ENCODE measurements around the gene CA10. TPM values are rescaled to one million over a fixed set of nuclear protein-coding genes. Genes with fewer than 3 reads are reported as not detected.

Gene CA10
- total and polyA plus RNA-seq, 2 experiments from 2014 or later = 0.92 to 1.5 TPM

GRCh38 chr17:51588063-51588462 is 570.5 kb downstream of the CA10 start:
- H3K27me3 Mint-ChIP-seq (ENCODE audit: insufficient read depth, low read depth, poor library complexity) = peaks cover 1% of the 10 kb centered on the region
- Histone ChIP-seq H3K4me1 (ENCODE audit: insufficient read depth) (no peaks in the 10 kb centered on the region), H3K4me3 (no peak overlapping the region), H3K79me2 (replicated peaks; ENCODE audit: insufficient read depth) (no peaks in the 10 kb centered on the region), H3F3A (replicated peaks; ENCODE audit: low read depth) (no peaks in the 10 kb centered on the region), H3K36me3 (ENCODE audit: insufficient read depth) (peaks cover 4% of the 10 kb centered on the region; the same call in 1 of the 2 replicates), H3K27ac (ENCODE audit: low read depth) (no peak overlapping the region), H3K4me2 (no peak overlapping the region), H2AFZ (no peak overlapping the region), H3K9me2 (ENCODE audit: insufficient read depth) (peaks cover 3% of the 10 kb centered on the region; the same call in 1 of the 2 replicates), H4K20me1 (replicated peaks; ENCODE audit: insufficient read depth) (no peaks in the 10 kb centered on the region), H3K27me3 (ENCODE audit: insufficient read depth) (no peaks in the 10 kb centered on the region)
- H3K9me3 Mint-ChIP-seq = peaks cover 16% of the 10 kb centered on the region; the same call in 2 of the 3 replicates
- DNase-seq (ENCODE audit: low spot score) (no peak), ATAC-seq (no peak)
- H3K4me3 Mint-ChIP-seq = no peak overlapping the region
- no peak for TF ChIP-seq POLR2AphosphoS5 (IDR thresholded peaks at IDR 0.05; ENCODE audit: low read depth)
- no peak for TF ChIP-seq ZNF114 (CRISPR knock-in tag; IDR thresholded peaks at IDR 0.05)
- TF ChIP-seq ETS1 (IDR thresholded peaks at IDR 0.05) = no peak
- TF ChIP-seq JUNB (IDR thresholded peaks at IDR 0.05; ENCODE audit: unreplicated experiment) = no peak
- no peaks in the 10 kb centered on the region; the same call in 2 of the 3 replicates for H3K36me3 Mint-ChIP-seq (ENCODE audit: low read depth)
- H3K4me1 Mint-ChIP-seq = no peaks in the 10 kb centered on the region
- no peak overlapping the region for H3K27ac Mint-ChIP-seq

GRCh38 chr17:51587516-51587915 is 571.0 kb downstream of the CA10 start:
- no peaks in the 10 kb centered on the region; the same call in 2 of the 3 replicates for H3K36me3 Mint-ChIP-seq (ENCODE audit: low read depth)
- H3K27ac Mint-ChIP-seq = no peak overlapping the region
- H3F3A ChIP-seq (replicated peaks; ENCODE audit: low read depth) = no peaks in the 10 kb centered on the region
- H3K27me3 Mint-ChIP-seq (ENCODE audit: insufficient read depth, low read depth, poor library complexity) = peaks cover under 1% of the 10 kb centered on the region
- H3K27ac ChIP-seq (ENCODE audit: low read depth) = no peak overlapping the region
- ATAC-seq = no peak
- no peaks in the 10 kb centered on the region for H3K4me1 ChIP-seq (ENCODE audit: insufficient read depth)
- no peaks in the 10 kb centered on the region for H4K20me1 ChIP-seq (replicated peaks; ENCODE audit: insufficient read depth)
- H2AFZ ChIP-seq = no peak overlapping the region
- no peaks in the 10 kb centered on the region for H3K4me1 Mint-ChIP-seq
- peaks cover 4% of the 10 kb centered on the region; the same call in 1 of the 2 replicates for H3K36me3 ChIP-seq (ENCODE audit: insufficient read depth)
- no peak overlapping the region for H3K4me3 Mint-ChIP-seq
- H3K4me2 ChIP-seq = no peak overlapping the region
- no peak overlapping the region for H3K4me3 ChIP-seq
- peaks cover 16% of the 10 kb centered on the region; the same call in 2 of the 3 replicates for H3K9me3 Mint-ChIP-seq
- H3K27me3 ChIP-seq (ENCODE audit: insufficient read depth) = no peaks in the 10 kb centered on the region
- peaks cover 3% of the 10 kb centered on the region; the same call in 1 of the 2 replicates for H3K9me2 ChIP-seq (ENCODE audit: insufficient read depth)
- no peak for DNase-seq (ENCODE audit: low spot score)
- no peaks in the 10 kb centered on the region for H3K79me2 ChIP-seq (replicated peaks; ENCODE audit: insufficient read depth)
- TF ChIP-seq POLR2AphosphoS5 (IDR thresholded peaks at IDR 0.05; ENCODE audit: low read depth) (no peak), REST (IDR thresholded peaks at IDR 0.05; ENCODE audit: unreplicated experiment) (no peak), CTCF (conservative IDR thresholded peaks at IDR 0.05; ENCODE audit: low read depth in 2 of 2) (no peak), EZH2 (IDR thresholded peaks at IDR 0.05; ENCODE audit: low read depth, unreplicated experiment) (no peak), CREB1 (CRISPR knock-in tag; IDR thresholded peaks at IDR 0.05; ENCODE audit: low read depth) (no peak), ZNF462 (CRISPR knock-in tag; IDR thresholded peaks at IDR 0.05) (no peak)

Data from GM23338 (cell line).